HAP-1 (cell line): Measurements from ENCODE around the gene PLXNC1.

Source experiments
- DNase-seq, 2 experiments: peaks; one replicate each; pipeline ENCODE4 v3.0.0-alpha.2; 2016 to 2020; ENCODE audit warnings: low spot score in 2 of 2
- H3K27me3 ChIP-seq: fragments of 250-450 bp; sonication (Bioruptor Pico); 2 replicates; pipeline ENCODE4 v1.5.1; 2020; ENCODE audit warnings: low read depth, mild to moderate bottlenecking, moderate library complexity
- H3K36me3 ChIP-seq: fragments of 250-450 bp; sonication (Bioruptor Pico); replicated peaks from 2 replicates; pipeline ENCODE4 v1.5.1; 2020; ENCODE audit warnings: mild to moderate bottlenecking
- H3K4me1 ChIP-seq: fragments of 250-450 bp; sonication (Bioruptor Pico); 2 replicates; pipeline ENCODE4 v1.5.1; 2020; ENCODE audit warnings: mild to moderate bottlenecking
- H3K4me3 ChIP-seq: fragments of 250-450 bp; sonication (Bioruptor Pico); 2 replicates; pipeline ENCODE4 v1.5.1; 2020; ENCODE audit warnings: mild to moderate bottlenecking, moderate library complexity
- H3K9me3 ChIP-seq: fragments of 250-450 bp; sonication (Bioruptor Pico); 2 replicates; pipeline ENCODE4 v1.5.1; 2020; ENCODE audit warnings: mild to moderate bottlenecking, moderate library complexity
- in situ Hi-C: fragments of 300-500 bp; cut with MboI; formaldehyde crosslinking; loops from 3 replicates; pipeline ENCODE4 v1.14.3; 2020; ENCODE audit warnings: low sequenced_read_pairs, inconsistent platforms, mixed read lengths

Gene PLXNC1

GRCh38 chr12:94239332-94239993 is 91.1 kb downstream of the PLXNC1 start:
- H3K4me1 ChIP-seq = peaks cover 26% of the 10 kb centered on the region
- no peak overlapping the region for H3K4me3 ChIP-seq
- in situ Hi-C loops = no loop called here
- DNase-seq = no peak
- no peaks in the 10 kb centered on the region for H3K27me3 ChIP-seq
- no peaks in the 10 kb centered on the region for H3K9me3 ChIP-seq
- H3K36me3 ChIP-seq = no peaks in the 10 kb centered on the region

GRCh38 chr12:94240171-94240570 is 91.8 kb downstream of the PLXNC1 start:
- in situ Hi-C loops = no loop called here
- no peaks in the 10 kb centered on the region for H3K9me3 ChIP-seq
- peaks cover 19% of the 10 kb centered on the region for H3K4me1 ChIP-seq
- H3K27me3 ChIP-seq = no peaks in the 10 kb centered on the region
- DNase-seq = no peak
- no peaks in the 10 kb centered on the region for H3K36me3 ChIP-seq
- H3K4me3 ChIP-seq = no peak overlapping the region

DNA sequence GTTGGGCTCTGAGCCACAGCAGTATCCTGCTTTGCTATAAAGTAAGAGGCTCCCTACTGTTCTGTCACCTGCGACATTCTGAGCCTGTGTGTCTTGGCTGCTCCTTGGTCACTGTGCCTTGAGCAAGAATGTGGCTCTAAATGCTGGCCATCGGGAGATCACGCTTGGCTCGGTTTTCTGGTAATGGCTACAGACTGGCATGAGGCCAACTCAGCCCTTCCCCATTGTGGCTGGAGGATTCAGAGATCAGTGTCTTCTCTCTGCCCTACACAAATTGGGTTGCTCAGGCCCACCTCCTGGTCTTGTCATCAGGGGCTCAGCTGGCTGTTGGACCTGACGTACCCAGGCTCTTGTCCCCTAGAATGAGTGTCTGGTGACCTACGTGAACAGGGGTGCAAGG is 94.5 kb downstream of the PLXNC1 start:
- DNase-seq = no peak
- peaks cover 10% of the 10 kb centered on the region for H3K4me1 ChIP-seq
- H3K36me3 ChIP-seq = no peaks in the 10 kb centered on the region
- H3K27me3 ChIP-seq = no peaks in the 10 kb centered on the region
- no peak overlapping the region for H3K4me3 ChIP-seq
- in situ Hi-C loops = no loop called here
- H3K9me3 ChIP-seq = no peaks in the 10 kb centered on the region

- no peaks in the 10 kb centered on the region for H3K9me3 ChIP-seq
- H3K27me3 ChIP-seq = no peaks in the 10 kb centered on the region
- H3K4me1 ChIP-seq = peaks cover 10% of the 10 kb centered on the region
- H3K36me3 ChIP-seq = peaks cover 9% of the 10 kb centered on the region
- in situ Hi-C loops = no loop called here
- H3K4me3 ChIP-seq = no peak overlapping the region
- DNase-seq = no peak
Measured at GRCh38 chr12:94244165-94245133, 96.1 kb downstream of the PLXNC1 start.

GRCh38 chr12:94245631-94246383 is 97.4 kb downstream of the PLXNC1 start:
- Histone ChIP-seq H3K4me3 (no peak overlapping the region), H3K4me1 (peaks cover 10% of the 10 kb centered on the region), H3K27me3 (no peaks in the 10 kb centered on the region), H3K36me3 (peaks cover 9% of the 10 kb centered on the region), H3K9me3 (no peaks in the 10 kb centered on the region)
- no peak for DNase-seq
- in situ Hi-C loops = no loop called here

DNA sequence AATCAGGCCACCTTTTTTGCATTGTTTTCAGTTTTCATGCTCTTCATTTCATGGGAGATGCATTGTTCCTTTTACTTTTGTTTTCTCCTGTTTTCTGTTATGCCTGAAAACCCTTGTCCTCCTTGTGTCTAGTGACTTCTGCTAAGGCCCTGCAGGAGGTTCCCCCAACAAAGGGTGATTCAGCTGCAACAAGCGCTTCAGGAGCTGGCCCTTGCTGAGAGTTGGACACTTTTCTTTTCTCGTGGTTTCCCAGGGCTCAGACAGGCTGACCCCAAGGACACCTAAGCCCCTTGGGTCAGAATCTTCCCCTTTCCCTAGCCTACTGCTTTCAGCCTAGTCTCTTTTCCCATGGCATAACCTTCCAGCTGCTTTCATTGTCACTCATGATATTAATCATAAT is 98.9 kb downstream of the PLXNC1 start:
- H3K4me3 ChIP-seq = no peak overlapping the region
- H3K9me3 ChIP-seq = no peaks in the 10 kb centered on the region
- no peak for DNase-seq
- H3K4me1 ChIP-seq = no peaks in the 10 kb centered on the region
- peaks cover 9% of the 10 kb centered on the region for H3K36me3 ChIP-seq
- H3K27me3 ChIP-seq = no peaks in the 10 kb centered on the region
- in situ Hi-C loops = no loop called here

DNA sequence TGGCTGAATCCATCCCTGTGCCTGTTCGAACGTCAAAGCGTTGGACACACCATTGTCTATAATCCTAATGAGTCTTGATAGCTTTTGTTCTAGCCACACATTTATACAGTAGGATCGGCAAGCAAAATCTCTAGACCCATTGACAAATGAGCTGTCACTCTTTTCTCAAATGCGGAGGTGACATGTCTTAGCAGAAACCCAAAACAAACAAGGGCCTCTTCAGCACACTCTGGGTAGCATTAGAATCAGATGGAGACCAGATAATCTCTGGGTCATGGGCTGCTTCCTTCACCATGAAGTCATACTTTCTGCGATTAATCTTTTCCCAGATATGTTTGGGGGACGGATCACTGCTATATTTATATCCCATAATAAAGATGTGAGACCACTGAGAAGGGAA is 100.2 kb downstream of the PLXNC1 start:
- in situ Hi-C loops = no loop called here
- no peak for DNase-seq
- Histone ChIP-seq H3K27me3 (no peaks in the 10 kb centered on the region), H3K36me3 (peaks cover 13% of the 10 kb centered on the region), H3K4me3 (no peak overlapping the region), H3K4me1 (no peaks in the 10 kb centered on the region), H3K9me3 (no peaks in the 10 kb centered on the region)

- peaks cover 10% of the 10 kb centered on the region; the same call in 1 of the 2 replicates for H3K4me1 ChIP-seq
- H3K9me3 ChIP-seq = no peaks in the 10 kb centered on the region
- H3K27me3 ChIP-seq = no peaks in the 10 kb centered on the region
- H3K4me3 ChIP-seq = no peak overlapping the region
- in situ Hi-C loops = no loop called here
- DNase-seq = no peak
- peaks cover 13% of the 10 kb centered on the region for H3K36me3 ChIP-seq
Measured at GRCh38 chr12:94250130-94250529, 101.8 kb downstream of the PLXNC1 start.

DNA sequence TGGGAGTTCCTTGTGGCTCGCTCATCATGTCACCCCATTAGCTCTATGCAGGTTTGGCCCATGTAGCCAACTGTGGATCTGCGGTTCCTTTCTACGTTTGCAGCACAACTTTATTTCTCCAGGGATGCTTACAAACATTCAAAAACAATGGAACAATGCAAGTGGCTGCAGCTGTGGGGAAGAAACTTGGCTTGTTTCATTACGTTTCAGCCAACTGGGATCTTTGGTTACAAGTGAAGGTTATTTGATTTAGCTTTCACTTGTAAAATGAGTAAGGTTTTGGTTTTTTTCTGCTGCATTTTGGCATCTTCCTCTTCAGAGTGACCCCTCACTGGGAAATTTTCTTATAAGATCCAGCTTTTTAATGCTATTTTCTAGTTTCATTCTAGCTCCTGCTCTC is 105.9 kb downstream of the PLXNC1 start:
- Histone ChIP-seq H3K4me3 (no peak overlapping the region), H3K9me3 (no peaks in the 10 kb centered on the region), H3K36me3 (peaks cover 11% of the 10 kb centered on the region; the same call in 1 of the 2 replicates), H3K4me1 (peaks cover 12% of the 10 kb centered on the region; the same call in 1 of the 2 replicates), H3K27me3 (no peaks in the 10 kb centered on the region)
- in situ Hi-C loops = no loop called here
- no peak for DNase-seq

DNA sequence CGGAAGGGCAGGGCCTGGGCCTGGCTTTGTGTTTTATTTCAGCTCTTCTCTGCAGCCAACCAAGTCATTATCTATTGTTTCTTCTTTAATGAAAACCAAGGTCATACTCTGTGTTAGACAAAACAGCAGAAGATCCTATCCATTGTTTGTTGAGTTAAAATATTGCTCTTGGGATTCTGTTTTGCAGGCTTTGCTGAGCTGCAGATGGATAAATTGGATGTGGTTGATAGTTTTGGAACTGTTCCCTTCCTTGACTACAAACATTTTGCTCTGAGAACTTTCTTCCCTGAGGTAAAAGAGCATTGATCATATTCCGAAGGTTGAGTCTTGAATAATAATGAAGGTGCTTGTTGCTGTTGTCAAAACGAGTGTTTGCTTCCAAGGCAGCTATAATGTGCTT is 106.6 kb downstream of the PLXNC1 start:
- DNase-seq = no peak
- Histone ChIP-seq H3K27me3 (no peaks in the 10 kb centered on the region), H3K4me3 (no peak overlapping the region), H3K4me1 (peaks cover 12% of the 10 kb centered on the region; the same call in 1 of the 2 replicates), H3K9me3 (no peaks in the 10 kb centered on the region), H3K36me3 (peaks cover 11% of the 10 kb centered on the region; the same call in 1 of the 2 replicates)
- in situ Hi-C loops = no loop called here

- H3K36me3 ChIP-seq = peaks cover 11% of the 10 kb centered on the region; the same call in 1 of the 2 replicates
- no peaks in the 10 kb centered on the region for H3K9me3 ChIP-seq
- no peaks in the 10 kb centered on the region for H3K27me3 ChIP-seq
- no peak overlapping the region for H3K4me3 ChIP-seq
- peaks cover 12% of the 10 kb centered on the region; the same call in 1 of the 2 replicates for H3K4me1 ChIP-seq
- in situ Hi-C loops = no loop called here
- no peak for DNase-seq
Measured at GRCh38 chr12:94255428-94255827, 107.1 kb downstream of the PLXNC1 start.

DNA sequence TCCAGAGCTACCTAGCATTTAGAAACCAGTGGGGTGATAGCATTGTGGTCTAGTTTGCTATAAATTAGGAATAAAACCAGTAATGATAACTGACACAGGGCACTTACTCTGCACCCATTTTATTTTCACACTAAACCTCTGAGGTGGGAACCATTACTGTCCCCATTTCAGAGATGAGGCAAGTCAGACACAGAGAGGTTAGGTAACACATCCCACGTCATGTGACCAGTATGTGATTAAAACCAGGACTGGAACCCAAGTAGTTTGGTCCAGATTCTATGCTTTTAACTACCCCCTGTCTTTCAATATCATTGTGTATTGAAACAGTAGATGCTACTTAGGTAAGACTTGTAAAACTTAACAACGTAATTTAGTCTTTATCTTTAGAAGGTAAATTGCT is 110.2 kb downstream of the PLXNC1 start:
- Histone ChIP-seq H3K27me3 (no peaks in the 10 kb centered on the region), H3K36me3 (peaks cover 11% of the 10 kb centered on the region; the same call in 1 of the 2 replicates), H3K4me3 (no peak overlapping the region), H3K9me3 (no peaks in the 10 kb centered on the region), H3K4me1 (peaks cover 32% of the 10 kb centered on the region)
- in situ Hi-C loops = no loop called here
- DNase-seq = no peak

GRCh38 chr12:94260017-94260416 is 111.6 kb downstream of the PLXNC1 start:
- Histone ChIP-seq H3K4me1 (peaks cover 23% of the 10 kb centered on the region), H3K36me3 (peaks cover 11% of the 10 kb centered on the region; the same call in 1 of the 2 replicates), H3K9me3 (no peaks in the 10 kb centered on the region), H3K27me3 (no peaks in the 10 kb centered on the region), H3K4me3 (no peak overlapping the region)
- in situ Hi-C loops = no loop called here
- DNase-seq = no peak
